Measurements from ENCODE around the gene MPLKIP. TPM values are rescaled to one million over a fixed set of nuclear protein-coding genes. Genes with fewer than 3 reads are reported as not detected.
"Not testable (repeated sequence)": the region's sequence is repeated elsewhere in the genome, so short reads cannot be mapped to it uniquely, and the experiment has no call there.

MPLKIP gene
- total RNA-seq, 2 donors from 2014 or later: 50.4 to 54.3 TPM

GRCh38 chr7:40167291-40167690, 32.9 kb upstream of the MPLKIP start:
- no peak for TF ChIP-seq CTCF (IDR thresholded peaks at IDR 0.05)
- Histone ChIP-seq H3K27me3 (no peaks in the 10 kb centered on the region), H3K36me3 (no peaks in the 10 kb centered on the region), H3K4me3 (no peak overlapping the region), H3K27ac (no peak overlapping the region), H3K4me1 (no peaks in the 10 kb centered on the region), H3K9me3 (no peaks in the 10 kb centered on the region), H3K9ac (ENCODE audit: low read depth in 2 of 2, low read length in 2 of 2) (no peak overlapping the region)
- DNase-seq: no peak
- intact Hi-C loops (cut with DNase I): no loop called here

- intact Hi-C loops (cut with DNase I): no loop called here
- H3K4me1 ChIP-seq: no peaks in the 10 kb centered on the region
- no peaks in the 10 kb centered on the region for H3K27me3 ChIP-seq
- no peak for DNase-seq
- no peaks in the 10 kb centered on the region for H3K36me3 ChIP-seq
- TF ChIP-seq CTCF (IDR thresholded peaks at IDR 0.05): no peak
- H3K4me3 ChIP-seq: no peak overlapping the region
- no peaks in the 10 kb centered on the region for H3K9me3 ChIP-seq
- no peak overlapping the region for H3K27ac ChIP-seq
- no peak overlapping the region for H3K9ac ChIP-seq (ENCODE audit: low read depth in 2 of 2, low read length in 2 of 2)
These were observed 30.8 kb upstream of the MPLKIP start for GRCh38 chr7:40165216-40165615.

- no peak overlapping the region for H3K4me3 ChIP-seq
- H3K4me1 ChIP-seq: no peaks in the 10 kb centered on the region
- no peak for DNase-seq
- intact Hi-C loops (cut with DNase I): no loop called here
- no peak overlapping the region for H3K9ac ChIP-seq (ENCODE audit: low read depth in 2 of 2, low read length in 2 of 2)
- H3K36me3 ChIP-seq: no peaks in the 10 kb centered on the region
- TF ChIP-seq CTCF (IDR thresholded peaks at IDR 0.05): no peak
- no peaks in the 10 kb centered on the region for H3K27me3 ChIP-seq
- H3K9me3 ChIP-seq: no peaks in the 10 kb centered on the region
- no peak overlapping the region for H3K27ac ChIP-seq
These were observed 28.1 kb upstream of the MPLKIP start for GRCh38 chr7:40162516-40162915.

GRCh38 chr7:40156988-40157387, 22.6 kb upstream of the MPLKIP start:
- H3K9ac ChIP-seq (ENCODE audit: low read depth in 2 of 2, low read length in 2 of 2): no peak overlapping the region
- H3K9me3 ChIP-seq: no peaks in the 10 kb centered on the region
- peak overlapping the region; percentile 64 for H3K27ac ChIP-seq
- H3K36me3 ChIP-seq: no peaks in the 10 kb centered on the region
- no peak overlapping the region for H3K4me3 ChIP-seq
- no peaks in the 10 kb centered on the region for H3K4me1 ChIP-seq
- no peak for TF ChIP-seq CTCF (IDR thresholded peaks at IDR 0.05)
- intact Hi-C loops (cut with DNase I): no loop called here
- H3K27me3 ChIP-seq: no peaks in the 10 kb centered on the region
- peak; percentile 65 for DNase-seq

GRCh38 chr7:40151504-40151903, 17.1 kb upstream of the MPLKIP start:
- H3K27ac ChIP-seq: peak overlapping the region; percentile 3
- no peaks in the 10 kb centered on the region for H3K27me3 ChIP-seq
- H3K4me3 ChIP-seq: no peak overlapping the region
- intact Hi-C loops (cut with DNase I): no loop called here
- no peak for DNase-seq
- no peaks in the 10 kb centered on the region for H3K36me3 ChIP-seq
- no peak for TF ChIP-seq CTCF (IDR thresholded peaks at IDR 0.05)
- H3K4me1 ChIP-seq: no peaks in the 10 kb centered on the region
- no peaks in the 10 kb centered on the region for H3K9me3 ChIP-seq
- no peak overlapping the region for H3K9ac ChIP-seq (ENCODE audit: low read depth in 2 of 2, low read length in 2 of 2)

- intact Hi-C loops (cut with DNase I): no loop called here
- DNase-seq: no peak
- Histone ChIP-seq H3K9ac (ENCODE audit: low read depth in 2 of 2, low read length in 2 of 2) (no peak overlapping the region), H3K4me3 (no peak overlapping the region), H3K9me3 (no peaks in the 10 kb centered on the region), H3K27ac (no peak overlapping the region), H3K4me1 (no peaks in the 10 kb centered on the region), H3K27me3 (no peaks in the 10 kb centered on the region), H3K36me3 (no peaks in the 10 kb centered on the region)
- no peak for TF ChIP-seq CTCF (IDR thresholded peaks at IDR 0.05)
These were observed 14.2 kb upstream of the MPLKIP start for GRCh38 chr7:40148671-40149070.

- H3K4me3 ChIP-seq; H3K4me1 ChIP-seq; H3K27ac ChIP-seq; H3K36me3 ChIP-seq; DNase-seq; H3K27me3 ChIP-seq; H3K9me3 ChIP-seq; H3K9ac ChIP-seq (ENCODE audit: low read depth in 2 of 2, low read length in 2 of 2); intact Hi-C loops (cut with DNase I): not testable (repeated sequence)
These were observed 13.8 kb upstream of the MPLKIP start for GRCh38 chr7:40148247-40148580.
